ENCODE data around the gene MAP7D3.
"Not testable (repeated sequence)": the region's sequence is repeated elsewhere in the genome, so short reads cannot be mapped to it uniquely, and the experiment has no call there.

Gene MAP7D3

DNA sequence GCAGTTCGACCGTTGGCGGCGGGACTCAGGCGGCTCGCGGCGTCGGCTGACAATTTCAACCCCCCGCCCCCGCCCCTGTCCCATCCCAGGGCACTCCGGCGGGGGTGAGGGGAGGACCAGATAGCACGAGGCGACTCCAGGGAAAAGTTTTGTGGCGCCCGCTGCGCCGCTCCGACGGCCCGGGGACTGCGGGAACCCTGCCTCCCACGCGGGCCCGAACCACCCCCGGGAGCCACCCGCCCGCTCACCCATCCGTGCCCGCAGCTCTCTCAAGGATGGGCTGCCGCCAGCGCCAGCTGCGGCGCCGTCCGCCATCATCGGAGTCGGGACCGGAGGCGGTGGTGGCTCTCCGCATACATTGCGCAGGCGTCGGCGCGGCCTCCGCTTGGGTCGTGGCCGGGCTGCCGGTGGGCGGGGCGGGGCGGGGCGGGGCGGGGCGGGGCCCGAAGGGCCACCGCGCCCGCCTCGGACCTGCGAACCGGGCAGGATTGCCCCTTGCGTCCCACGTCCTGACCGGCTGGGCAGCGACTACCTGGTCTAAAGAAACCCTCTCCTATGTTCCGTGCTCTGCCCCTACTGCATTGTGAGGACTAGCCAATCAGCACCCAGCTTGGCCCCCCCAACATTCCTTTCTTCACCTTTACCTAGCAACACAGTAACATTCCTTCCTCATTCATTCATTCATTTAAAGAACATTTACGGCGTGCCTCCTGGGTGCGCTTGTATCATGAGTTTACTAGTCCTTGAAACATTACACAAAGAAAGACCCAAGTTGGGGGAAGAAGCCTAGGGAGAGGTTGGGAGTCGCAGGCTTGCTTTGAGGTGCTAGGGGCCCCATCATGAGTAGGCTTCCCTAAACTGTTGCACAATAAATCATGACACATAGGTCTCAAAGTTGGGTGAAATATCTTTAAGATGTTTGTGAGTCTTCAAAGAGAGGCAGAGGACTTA lies at the start of gene MAP7D3:
TSS of gene MAP7D3 (minus strand) at position 360 of the 951 bp plus-strand sequence. CDS start at position 318, 42 bp downstream.
- FAIRE-seq: no peak

DNA sequence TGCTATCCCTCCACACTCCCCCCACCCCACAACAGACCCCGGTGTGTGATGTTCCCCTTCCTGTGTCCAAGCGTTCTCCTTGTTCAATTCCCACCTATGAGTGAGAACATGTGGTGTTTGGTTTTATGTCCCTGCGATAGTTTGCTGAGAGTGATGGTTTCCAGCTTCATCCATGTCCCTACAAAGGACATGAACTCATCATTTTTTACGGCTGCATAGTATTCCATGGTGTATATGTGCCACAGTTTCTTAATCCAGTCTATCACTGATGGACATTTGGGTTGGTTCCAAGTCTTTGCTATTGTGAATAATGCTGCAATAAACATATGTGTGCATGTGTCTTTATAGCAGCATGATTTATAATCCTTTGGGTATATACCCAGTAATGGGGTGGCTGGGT lies 49.5 kb upstream of the MAP7D3 start, which contains the start of gene ADGRG4:
TSS of gene ADGRG4 (plus strand) at position 243 of the 400 bp plus-strand sequence. CDS start 7,815 bp downstream, outside the sequence.
- not testable (repeated sequence) for FAIRE-seq

DNA sequence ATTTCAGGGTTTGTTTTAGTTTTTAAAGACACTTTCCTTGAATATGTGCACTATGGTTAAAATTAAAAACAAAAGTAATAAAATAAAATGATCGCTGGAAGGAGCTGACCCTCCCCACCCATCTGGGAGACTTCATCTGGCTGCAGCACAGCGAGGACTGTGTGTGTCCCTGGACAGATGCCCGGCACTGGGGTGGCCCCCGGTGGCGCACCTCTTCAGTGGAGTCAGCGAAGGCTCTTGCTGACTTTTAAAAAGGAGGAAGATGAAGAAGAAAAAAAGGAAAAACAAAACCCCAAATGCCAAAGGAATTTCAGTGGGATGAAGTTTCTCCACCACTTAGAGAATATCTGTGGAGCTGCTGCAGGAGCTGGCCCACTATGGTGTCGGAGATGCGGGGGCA lies 44.2 kb upstream of the MAP7D3 start:
- FAIRE-seq: no peak

GRCh38 chrX:136292656-136293055 lies 41.5 kb upstream of the MAP7D3 start:
- no peak for FAIRE-seq

GRCh38 chrX:136291824-136292223 lies 40.6 kb upstream of the MAP7D3 start:
- FAIRE-seq: no peak

DNA sequence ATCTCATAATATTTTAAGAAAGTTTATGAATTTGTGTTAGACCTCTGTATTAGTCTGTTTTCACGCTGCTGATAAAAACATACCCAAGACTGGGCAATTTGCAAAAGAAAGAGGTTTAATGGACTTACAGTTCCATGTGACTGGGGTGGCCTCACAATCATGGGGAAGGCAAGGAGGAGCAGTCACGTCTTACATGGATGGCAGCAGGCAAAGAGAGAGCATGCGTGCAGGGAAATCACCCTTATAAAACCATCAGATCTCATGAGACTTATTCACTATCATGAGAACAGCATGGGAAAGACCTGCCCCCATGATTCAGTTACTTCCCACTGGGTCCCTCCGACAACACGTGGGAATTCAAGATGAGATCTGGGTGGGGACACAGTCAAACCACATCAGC lies 35.2 kb upstream of the MAP7D3 start:
- FAIRE-seq: not testable (repeated sequence)

- FAIRE-seq: no peak
These were observed 24.4 kb upstream of the MAP7D3 start for GRCh38 chrX:136275553-136275952.

DNA sequence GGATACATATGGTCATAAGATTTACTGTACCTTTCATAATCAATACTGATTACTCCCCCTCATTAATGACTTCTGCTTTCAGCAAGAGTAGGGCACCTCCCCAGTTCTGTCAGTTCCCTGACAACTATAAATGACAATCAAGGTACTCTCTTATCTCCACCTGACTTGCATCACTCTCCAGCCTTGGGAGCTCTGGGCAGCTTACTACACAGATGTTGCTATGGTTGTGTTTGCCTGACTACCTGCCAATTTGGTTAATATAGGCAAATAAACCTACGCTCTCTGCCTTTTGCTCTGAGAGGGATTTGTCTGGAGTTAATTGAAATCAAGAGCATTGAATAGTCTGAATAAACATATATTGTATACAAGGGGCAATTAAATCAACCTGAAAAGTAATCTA lies 22.8 kb upstream of the MAP7D3 start:
- no peak for FAIRE-seq

- no peak for FAIRE-seq
These were observed 21.1 kb upstream of the MAP7D3 start for GRCh38 chrX:136272325-136272724.

DNA sequence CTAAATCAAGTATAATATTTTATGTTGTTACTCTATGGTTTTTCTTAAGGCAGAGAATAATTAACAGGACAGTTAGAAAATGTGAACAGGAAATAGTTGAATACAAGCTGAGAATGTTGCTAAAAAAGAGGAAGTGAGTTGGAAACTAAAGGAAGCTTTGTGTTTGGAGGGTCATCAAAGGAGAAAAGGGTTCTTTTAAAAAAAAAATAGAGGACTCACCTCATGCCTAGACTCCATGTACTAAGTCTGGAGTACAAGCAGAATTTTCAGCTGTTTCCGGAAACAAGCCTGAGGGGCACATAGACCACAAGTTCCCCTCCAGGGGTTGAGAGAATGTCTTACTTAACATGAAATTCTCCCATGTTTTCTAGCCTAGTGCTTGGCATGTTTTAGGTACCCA lies 20.1 kb upstream of the MAP7D3 start:
- no peak for FAIRE-seq

GRCh38 chrX:136269921-136270320 lies 18.7 kb upstream of the MAP7D3 start:
- FAIRE-seq: no peak

- FAIRE-seq: no peak
These were observed 17.1 kb upstream of the MAP7D3 start for GRCh38 chrX:136268051-136269048.

DNA sequence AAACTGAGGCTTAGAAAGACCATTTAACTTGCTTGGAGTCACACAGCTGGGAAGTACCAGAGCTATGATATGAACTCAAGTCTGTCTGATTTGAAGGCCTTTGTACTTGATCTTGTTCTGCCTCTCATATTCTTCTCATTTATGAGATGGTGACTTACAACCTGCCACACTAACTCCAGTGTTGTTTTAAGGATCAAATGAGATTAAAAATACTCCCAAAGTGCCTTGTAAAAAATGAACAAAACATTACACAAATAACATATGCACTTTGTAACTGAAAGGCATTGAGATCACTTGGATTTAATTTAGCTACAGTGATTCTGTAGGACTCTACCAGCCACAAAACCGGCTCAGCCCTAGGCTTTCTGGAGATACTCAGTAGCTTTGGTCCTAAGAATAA lies 15.6 kb upstream of the MAP7D3 start:
- FAIRE-seq: no peak

DNA sequence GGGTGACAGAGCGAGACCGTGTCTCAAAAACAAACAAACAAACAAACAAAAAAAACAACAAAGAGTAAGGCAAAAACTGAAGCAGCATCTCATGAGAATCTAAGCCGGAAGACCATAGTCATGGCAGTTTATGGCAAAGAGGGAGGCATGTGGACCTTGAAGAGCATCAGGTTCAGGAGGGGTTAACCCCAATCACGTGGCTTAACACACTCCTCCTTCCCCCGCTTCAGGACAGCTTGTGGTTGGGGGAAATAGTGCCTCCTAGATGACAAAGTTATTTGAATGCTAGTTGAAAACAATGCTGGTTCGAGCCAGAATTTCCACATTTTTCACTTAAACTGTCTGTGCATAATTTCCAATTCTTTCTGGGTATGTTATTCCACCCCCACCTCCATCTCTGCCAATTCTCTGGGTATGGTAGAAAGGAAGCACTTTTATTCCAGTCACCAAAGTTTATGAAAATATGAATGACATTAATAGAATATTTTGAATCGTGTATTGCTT lies 11.7 kb upstream of the MAP7D3 start:
- FAIRE-seq: no peak

GRCh38 chrX:136262243-136262642 lies 11.0 kb upstream of the MAP7D3 start:
- no peak for FAIRE-seq

- FAIRE-seq: no peak
These were observed 10.1 kb upstream of the MAP7D3 start for GRCh38 chrX:136261321-136261720.

GRCh38 chrX:136260776-136261175 lies 9.6 kb upstream of the MAP7D3 start:
- no peak for FAIRE-seq

DNA sequence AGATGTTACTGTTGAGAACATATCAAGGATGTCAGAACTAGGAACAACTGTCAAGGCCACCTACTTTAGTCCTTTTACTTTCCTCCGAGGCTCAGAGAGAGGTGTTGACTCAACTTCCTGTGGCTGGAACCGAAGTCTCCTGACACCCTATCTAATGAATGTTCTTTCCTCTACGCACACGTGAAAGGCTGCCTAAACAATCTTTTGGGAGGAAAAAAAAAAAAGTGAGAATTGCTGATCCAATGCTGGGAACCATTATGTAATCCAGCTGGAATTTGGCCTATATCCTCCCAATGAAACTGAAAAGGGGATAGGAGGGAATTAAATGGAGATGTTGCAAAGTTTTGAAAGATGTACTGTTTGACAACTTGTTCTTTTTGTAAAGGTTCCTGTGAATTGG lies 8.3 kb upstream of the MAP7D3 start:
- FAIRE-seq: no peak

GRCh38 chrX:136258951-136259350 lies 7.8 kb upstream of the MAP7D3 start:
- FAIRE-seq: no peak

- FAIRE-seq: no peak
These were observed 4.8 kb upstream of the MAP7D3 start for GRCh38 chrX:136256026-136256425.

GRCh38 chrX:136255541-136255940 lies 4.3 kb upstream of the MAP7D3 start:
- no peak for FAIRE-seq

GRCh38 chrX:136250191-136251040 lies 784 bp downstream of the MAP7D3 start:
- peak; percentile 24 for FAIRE-seq
